GM19395 (cell line): Measurements from ENCODE around the gene DNAJC24.

Experiments
- ATAC-seq: cut with Tn5 transposase; IDR thresholded peaks from one replicate; pipeline ENCODE4 v1.9.1; 2021; ENCODE audit warnings: mild to moderate bottlenecking, moderate library complexity; ENCODE audit not compliant: unreplicated experiment

The DNAJC24 gene

GRCh38 chr11:31414338-31414737 lies 44.7 kb downstream of the DNAJC24 start:
- no peak for ATAC-seq

GRCh38 chr11:31415435-31415834 lies 45.8 kb downstream of the DNAJC24 start:
- no peak for ATAC-seq

DNA sequence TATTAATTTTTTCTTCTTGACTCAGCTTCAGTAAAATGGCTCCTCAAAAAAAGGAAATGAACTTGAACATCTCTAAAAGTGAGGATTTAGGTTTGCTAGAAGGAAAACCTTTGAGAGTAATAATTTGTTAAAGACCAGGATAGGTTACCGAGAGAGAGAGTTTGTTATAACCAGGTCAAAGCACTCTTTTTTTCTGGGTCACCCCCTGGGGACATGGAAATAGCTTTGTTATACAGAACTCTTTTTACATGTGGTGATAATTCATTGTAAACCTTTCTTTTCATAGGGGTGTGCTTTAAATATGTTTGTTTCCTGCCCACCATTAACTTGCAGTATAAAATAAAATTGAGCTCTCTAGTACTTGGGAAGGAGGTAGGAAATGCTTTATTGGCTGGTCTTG lies 47.7 kb downstream of the DNAJC24 start:
- ATAC-seq, result no peak

- ATAC-seq, result no peak
Observed at GRCh38 chr11:31417816-31418215, 48.2 kb downstream of the DNAJC24 start.

GRCh38 chr11:31419138-31419537 lies 49.5 kb downstream of the DNAJC24 start:
- no peak for ATAC-seq

DNA sequence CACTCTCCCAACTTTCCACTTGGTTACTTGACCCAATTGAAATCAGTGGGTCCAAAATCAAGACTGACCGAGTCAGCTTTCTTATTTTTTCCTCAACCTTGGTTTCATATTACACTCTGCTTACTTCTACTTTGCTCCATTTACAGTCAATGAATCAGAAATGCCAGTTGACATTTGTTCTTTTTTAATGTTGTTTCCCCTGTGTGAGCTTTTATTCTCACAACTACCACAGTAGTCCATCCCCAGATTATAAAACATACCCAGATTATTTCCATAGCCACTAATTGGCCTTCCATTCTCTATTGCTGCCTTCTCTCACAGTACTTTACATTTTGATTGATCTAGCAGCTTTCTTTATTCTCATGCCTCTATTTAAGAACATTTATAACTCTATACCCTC lies 50.0 kb downstream of the DNAJC24 start:
- ATAC-seq, result no peak

DNA sequence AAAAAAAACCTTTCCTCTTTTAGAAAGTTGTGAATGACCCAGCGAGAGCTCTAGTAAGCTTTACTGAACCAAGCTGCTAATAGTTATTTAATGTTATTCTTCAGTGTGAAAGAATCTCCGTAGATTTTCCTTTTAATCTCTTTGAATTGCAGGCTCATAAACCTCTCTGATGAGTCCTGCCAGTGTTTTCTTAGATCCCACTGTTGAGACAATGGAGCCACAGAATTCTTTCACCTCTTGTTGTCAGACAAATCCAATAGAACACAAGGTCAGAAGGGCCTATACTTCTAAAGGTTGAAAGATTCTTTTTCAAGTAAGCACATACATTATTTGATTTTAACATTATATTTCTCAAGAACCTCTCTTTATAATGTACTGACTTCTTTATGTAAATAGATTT lies 52.2 kb downstream of the DNAJC24 start:
- ATAC-seq, result no peak

- ATAC-seq, result no peak
Observed at GRCh38 chr11:31422703-31423102, 53.0 kb downstream of the DNAJC24 start.

DNA sequence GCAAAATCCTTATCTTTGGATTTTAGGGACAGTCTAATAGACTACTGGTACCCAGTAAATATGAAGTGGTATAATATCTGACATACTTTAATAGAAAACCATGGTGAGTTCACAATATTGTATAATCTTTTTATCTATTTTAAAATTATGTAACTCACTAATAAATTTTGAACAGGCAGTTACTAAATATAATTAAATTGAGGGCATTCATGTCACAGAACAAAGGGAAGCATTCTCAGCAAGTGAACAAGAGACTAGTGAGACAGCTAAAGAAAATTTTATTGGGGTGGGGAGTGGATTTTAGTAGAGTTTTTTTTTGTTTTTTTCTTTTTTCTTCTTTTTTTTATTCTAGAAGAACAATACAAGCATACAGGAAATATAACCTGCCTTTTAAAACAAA lies 55.0 kb downstream of the DNAJC24 start:
- ATAC-seq, result no peak

DNA sequence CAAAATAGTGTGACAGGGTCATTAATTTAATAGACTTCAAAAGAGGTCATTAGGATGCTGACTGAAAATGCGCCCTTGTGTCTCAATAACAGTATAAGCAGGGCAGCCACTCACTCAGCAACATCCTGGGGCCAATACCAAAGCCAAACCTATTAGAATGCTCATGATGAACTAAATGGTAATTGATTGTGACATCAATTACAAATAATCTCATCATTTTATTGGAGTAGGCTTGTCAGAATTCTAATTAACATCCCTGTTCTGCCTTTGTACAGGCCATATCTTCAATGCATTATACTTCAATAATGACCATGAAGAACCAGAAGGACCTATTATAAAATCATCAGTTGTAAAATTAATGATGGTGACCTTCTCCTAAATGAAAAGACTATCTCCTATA lies 64.2 kb downstream of the DNAJC24 start:
- ATAC-seq, result no peak

DNA sequence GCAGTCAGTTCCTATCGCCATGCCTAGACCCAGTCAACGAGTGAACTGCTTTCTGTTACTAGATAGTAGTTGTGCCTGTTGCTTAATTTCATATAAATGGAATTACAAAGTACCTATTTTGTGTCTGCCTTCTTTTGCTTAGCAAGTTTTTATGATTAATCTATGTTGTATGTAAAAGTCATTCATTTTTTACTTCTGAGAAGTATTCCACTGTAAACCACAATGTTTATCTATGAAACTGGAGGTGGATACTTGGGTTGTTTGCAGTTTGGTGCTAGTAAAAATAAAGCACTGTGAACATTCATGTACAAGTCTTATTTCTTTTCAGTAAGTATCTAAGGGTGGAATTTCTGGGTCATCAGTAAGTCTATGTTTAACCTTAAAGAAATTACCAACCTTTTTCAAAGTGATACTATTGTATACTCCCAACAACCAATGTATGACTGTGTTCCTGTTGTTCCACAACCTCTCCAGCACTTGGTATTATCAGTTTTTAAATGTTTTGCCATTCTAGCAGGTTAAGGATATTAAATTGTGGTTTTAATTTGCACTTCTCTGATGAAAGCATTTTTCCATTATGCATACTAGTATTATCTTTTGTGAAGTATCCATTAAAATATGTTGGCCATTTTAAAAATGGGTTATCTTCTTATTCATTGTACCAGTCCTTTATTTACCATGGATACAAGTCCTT lies 68.2 kb downstream of the DNAJC24 start:
- no peak for ATAC-seq

DNA sequence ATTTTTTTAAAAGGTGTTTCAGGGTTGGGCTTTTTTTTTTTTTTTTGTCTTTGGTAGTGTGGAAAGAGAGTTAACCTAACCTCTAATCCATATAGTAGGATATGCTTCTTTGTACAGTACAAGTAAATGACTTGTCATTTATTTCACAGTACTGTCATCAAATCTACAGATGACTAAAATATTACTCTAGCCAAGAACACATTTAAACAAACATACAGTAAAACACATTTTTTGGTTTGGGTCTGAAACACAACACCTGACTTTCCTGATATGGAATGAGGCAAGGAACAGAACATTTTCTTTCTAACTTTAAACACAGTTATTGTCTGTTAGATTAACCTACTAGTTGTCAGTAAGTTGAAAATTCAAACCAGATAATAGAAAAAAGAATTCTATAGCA lies 71.6 kb downstream of the DNAJC24 start:
- ATAC-seq, result no peak

DNA sequence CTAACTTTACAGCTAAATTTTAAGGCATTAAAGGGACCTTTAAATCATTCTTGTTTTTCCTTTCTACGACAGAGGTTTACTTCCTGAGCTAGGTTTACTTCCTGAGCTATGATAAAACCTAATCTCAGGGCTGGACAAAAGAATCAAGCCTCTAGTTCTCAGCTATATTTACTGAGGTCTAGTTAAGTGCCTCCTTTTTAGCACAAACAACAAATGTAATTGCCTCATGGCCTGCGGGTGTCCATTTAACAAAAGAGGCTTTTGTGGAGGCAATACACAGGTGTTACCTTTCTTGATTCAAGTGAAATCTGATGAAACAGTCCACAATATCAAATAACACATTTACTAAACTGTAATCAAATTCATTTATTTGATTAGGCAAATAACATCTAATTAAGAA lies 72.4 kb downstream of the DNAJC24 start:
- no peak for ATAC-seq

GRCh38 chr11:31443802-31444201 lies 74.1 kb downstream of the DNAJC24 start:
- ATAC-seq, result no peak

DNA sequence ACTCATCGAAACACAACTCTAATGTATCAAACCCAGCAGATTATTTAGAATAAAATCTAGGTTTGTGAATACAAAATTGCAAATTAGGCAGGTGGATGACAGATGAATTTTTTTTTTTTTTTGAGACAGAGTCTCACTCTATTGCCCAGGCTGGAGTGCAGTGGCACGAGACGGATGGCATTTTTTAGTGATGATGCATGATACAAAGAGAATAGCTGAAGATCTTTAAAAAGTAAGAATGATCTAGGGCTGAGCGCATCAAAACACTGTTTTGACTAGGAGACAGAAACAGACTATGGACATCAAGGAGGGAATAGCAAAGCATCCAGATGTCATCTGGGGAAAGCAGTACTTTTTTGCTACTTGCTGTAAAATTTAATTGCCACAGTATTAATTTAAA lies 76.0 kb downstream of the DNAJC24 start:
- no peak for ATAC-seq

DNA sequence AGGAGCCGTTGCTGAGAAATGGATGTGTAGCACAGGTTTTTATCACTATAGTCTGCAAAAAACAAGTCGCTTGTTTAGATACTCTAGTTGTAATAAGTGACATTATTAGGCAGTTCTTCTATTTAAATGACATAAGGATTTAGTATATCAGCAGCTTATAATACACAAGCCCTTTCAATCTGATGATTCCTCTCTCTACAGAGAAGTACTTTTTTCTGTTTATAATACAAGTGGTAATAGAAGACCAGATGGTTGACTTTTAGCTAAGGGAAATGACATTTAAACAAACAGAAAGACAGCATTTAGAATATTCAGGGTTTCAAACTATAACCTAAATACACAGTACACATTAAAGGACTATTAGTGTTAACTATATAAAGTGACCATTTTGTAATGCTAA lies 79.4 kb downstream of the DNAJC24 start:
- ATAC-seq, result no peak

DNA sequence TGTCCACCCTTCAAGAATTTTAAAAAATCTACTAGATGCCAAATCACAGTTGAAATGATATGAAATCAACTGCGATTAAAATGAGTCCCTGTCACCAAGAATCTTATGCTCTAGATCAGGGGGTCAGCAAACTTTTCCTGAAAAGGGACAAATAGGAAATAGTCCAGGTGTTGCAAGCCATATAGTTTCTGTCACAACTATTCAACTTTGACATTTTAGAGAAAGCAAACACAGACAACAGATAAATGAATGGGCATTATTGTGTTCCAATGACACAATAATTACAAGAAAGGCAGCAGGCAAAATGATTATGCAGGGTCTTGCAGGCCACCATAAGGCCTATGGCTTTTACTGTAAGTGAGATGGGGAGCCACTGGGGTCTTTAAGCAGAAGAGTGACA lies 81.2 kb downstream of the DNAJC24 start:
- ATAC-seq, result no peak

DNA sequence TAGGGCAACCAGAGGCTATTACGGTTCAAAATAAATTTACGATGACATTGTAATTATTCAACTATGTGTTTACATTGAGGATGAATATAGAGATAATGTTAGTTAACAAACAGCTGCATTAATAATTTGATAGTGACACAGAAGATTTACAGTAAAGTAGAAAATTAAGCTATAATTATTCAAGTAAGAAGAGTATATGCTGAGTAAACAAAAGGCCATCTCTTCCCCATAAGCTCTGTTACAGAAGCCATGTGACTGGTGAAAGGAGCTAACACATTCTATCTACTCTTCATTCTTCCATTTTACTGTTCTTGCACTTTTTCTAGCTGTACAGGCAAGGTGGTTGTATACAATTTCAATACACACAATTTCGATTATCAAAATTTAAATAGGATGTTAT lies 85.5 kb downstream of the DNAJC24 start:
- ATAC-seq, result no peak

GRCh38 chr11:31464436-31464835 lies 94.8 kb downstream of the DNAJC24 start:
- no peak for ATAC-seq

GRCh38 chr11:31474083-31474482 lies 104.4 kb downstream of the DNAJC24 start:
- no peak for ATAC-seq

DNA sequence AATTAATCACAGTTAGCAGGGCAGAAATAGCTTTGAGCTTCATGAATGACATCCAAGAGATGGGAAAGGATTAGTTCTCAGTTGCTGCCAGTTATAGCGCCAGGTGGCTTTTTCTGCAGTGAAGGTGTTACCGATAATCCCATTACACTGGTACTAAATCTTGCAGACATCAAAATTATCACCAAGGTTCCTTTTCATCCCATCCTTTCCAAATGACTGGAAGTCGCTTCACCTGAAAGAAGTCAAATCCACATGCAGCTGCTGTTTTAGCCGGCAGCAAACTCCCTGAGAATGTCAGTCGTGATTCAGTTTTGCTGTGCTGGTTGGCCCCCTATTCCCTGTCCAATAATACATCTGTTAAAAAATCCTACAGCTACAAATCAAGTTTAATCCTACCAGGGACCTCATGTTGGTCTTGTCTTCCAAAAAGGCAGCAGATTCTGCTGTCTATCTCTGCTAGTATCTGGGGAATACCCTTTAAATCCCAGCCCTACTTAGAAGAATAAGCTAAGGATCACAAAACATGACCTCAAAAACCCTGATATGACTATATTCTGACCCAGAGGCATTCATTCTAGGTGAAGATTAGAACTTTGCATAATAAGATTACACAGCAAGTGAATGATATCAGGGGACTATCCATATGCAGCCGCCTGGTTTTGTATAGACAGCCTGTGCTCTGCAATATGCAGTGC lies 108.0 kb downstream of the DNAJC24 start:
- no peak for ATAC-seq

DNA sequence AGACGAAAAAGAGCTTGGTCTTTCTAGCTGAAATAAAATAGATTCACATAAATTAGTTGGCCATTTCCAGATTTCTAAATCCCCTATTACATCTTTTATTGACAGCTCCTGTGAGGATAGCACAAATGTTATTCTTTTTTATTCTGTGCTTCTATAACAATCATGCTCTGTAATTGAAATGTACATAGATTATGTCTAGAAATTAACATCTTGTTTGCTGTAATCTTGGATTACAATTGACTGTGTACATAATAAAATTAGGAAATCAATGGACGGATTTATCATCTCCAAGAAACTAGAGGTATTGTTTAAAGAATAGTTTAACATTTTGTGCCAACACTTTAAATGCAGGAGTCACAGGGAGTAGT lies 108.5 kb downstream of the DNAJC24 start:
- no peak for ATAC-seq

DNA sequence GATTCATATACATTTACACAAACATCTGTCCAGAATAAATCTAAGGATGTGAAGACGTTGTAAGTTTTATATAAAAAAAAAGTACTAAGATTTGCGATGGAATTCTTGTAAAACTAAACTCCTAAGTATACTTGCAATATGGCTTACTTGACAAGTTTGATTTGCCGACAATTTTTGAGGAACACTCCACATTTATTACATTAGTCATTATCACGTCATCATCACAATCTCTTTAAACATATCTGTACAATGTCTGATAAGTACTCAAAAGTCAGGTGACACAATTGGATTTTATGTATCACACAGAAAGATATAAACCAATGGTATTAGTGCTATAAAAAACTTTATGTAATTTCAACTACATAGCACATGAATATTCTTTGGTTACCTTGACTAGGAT lies 109.4 kb downstream of the DNAJC24 start:
- ATAC-seq, result no peak
